SK-N-SH (cell line): ENCODE data around the gene CYP20A1. TPM values are rescaled to one million over a fixed set of nuclear protein-coding genes. Genes with fewer than 3 reads are reported as not detected.
A peak's percentile ranks its signal among the peaks of the same experiment; 100 is the strongest.

ENCODE experiments used
- CTCF ChIA-PET: fragments of 300-600, 350-600 bp; formaldehyde crosslinking; extraction: SDS; loops from one replicate; lab custom pipeline; 2021; lab: Yijun Ruan, JAX
- POLR2A ChIA-PET: fragments of 350-600 bp; sonication (Branson Sonifier 250); formaldehyde crosslinking; extraction: SDS; loops from one replicate; lab custom pipeline; 2020; ENCODE audit warnings: antibody characterized with exemption, inconsistent platforms; lab: Yijun Ruan, JAX
- DNase-seq: peaks from one replicate; pipeline ENCODE4 v3.0.0; 2012
- H2AFZ ChIP-seq: fragments of 200-600 bp; sonication (generic); 2 replicates; pipeline ENCODE4 v1.8.1; 2016; ENCODE audit warnings: antibody characterized with exemption, mild to moderate bottlenecking, low read depth
- H3F3A ChIP-seq: fragments of 200-600 bp; sonication (generic); replicated peaks from 2 replicates; pipeline ENCODE3; 2016; ENCODE audit warnings: antibody characterized with exemption, mild to moderate bottlenecking; ENCODE audit not compliant: insufficient read depth
- H3K27ac ChIP-seq, 2 experiments: fragments of 200-500 bp in 1 of 2; fragments of 200-600 bp in 1 of 2; sonication (Bioruptor generic) in 1 of 2; sonication (generic), shearing (Covaris generic) in 1 of 2; 2 replicates each; pipeline versions ENCODE4 v1.5.1 to v1.6.1; 2014 to 2016; ENCODE audit warnings: low read depth in 2 of 2, inconsistent platforms in 1 of 2, low read length in 1 of 2, mild to moderate bottlenecking in 1 of 2, mixed read lengths in 1 of 2
- H3K27me3 ChIP-seq: fragments of 200-600 bp; sonication (generic), shearing (Covaris generic); 2 replicates; pipeline ENCODE4 v1.6.1; 2016; ENCODE audit warnings: mixed run types; ENCODE audit not compliant: insufficient read depth
- H3K36me3 ChIP-seq, 2 experiments: fragments of 200-500 bp in 1 of 2; fragments of 200-600 bp in 1 of 2; sonication (Bioruptor generic) in 1 of 2; sonication (generic) in 1 of 2; replicated peaks in 1 of 2; 2 replicates each; pipeline versions ENCODE3 to v1.5.1; 2014 to 2016; ENCODE audit warnings: low read length in 1 of 2, mild to moderate bottlenecking in 1 of 2; ENCODE audit not compliant: insufficient read depth in 2 of 2, control insufficient read depth in 1 of 2
- H3K4me1 ChIP-seq, 2 experiments: fragments of 200-500 bp in 1 of 2; fragments of 200-600 bp in 1 of 2; sonication (Bioruptor generic) in 1 of 2; sonication (generic), shearing (Covaris generic) in 1 of 2; 2 replicates each; pipeline versions ENCODE4 v1.5.1 to v1.6.1; 2014 to 2016; ENCODE audit warnings: low read depth in 1 of 2, low read length in 1 of 2, mixed run types in 1 of 2; ENCODE audit not compliant: insufficient read depth in 2 of 2, control insufficient read depth in 1 of 2
- H3K4me2 ChIP-seq: fragments of 200-600 bp; sonication (generic), shearing (Covaris generic); 2 replicates; pipeline ENCODE4 v1.6.1; 2017; ENCODE audit warnings: mixed run types
- H3K4me3 ChIP-seq, 2 experiments: fragments of 200-500 bp in 1 of 2; fragments of 200-600 bp in 1 of 2; sonication (Bioruptor generic) in 1 of 2; sonication (generic), shearing (Covaris generic) in 1 of 2; 2 replicates each; pipeline versions ENCODE4 v1.5.1 to v1.8.1; 2014 to 2016; ENCODE audit warnings: low read depth in 2 of 2, inconsistent platforms in 1 of 2, low read length in 1 of 2, mild to moderate bottlenecking in 1 of 2, mixed read lengths in 1 of 2, moderate library complexity in 1 of 2
- H3K79me2 ChIP-seq: fragments of 200-600 bp; sonication (generic); 2 replicates; pipeline ENCODE4 v1.8.1; 2017; ENCODE audit warnings: mild to moderate bottlenecking; ENCODE audit not compliant: insufficient read depth
- H3K9ac ChIP-seq: fragments of 200-600 bp; sonication (generic); 2 replicates; pipeline ENCODE4 v1.6.1; 2017; ENCODE audit warnings: mixed run types
- H3K9me2 ChIP-seq: fragments of 200-600 bp; sonication (generic); 2 replicates; pipeline ENCODE4 v1.6.1; 2017; ENCODE audit warnings: mixed run types
- H3K9me3 ChIP-seq: fragments of 200-600 bp; sonication (generic); 2 replicates; pipeline ENCODE4 v1.6.1; 2017; ENCODE audit warnings: mixed run types, mild to moderate bottlenecking, moderate library complexity
- H4K20me1 ChIP-seq: fragments of 200-600 bp; sonication (generic); 2 replicates; pipeline ENCODE4 v1.6.1; 2017; ENCODE audit warnings: mild to moderate bottlenecking, mixed run types; ENCODE audit not compliant: insufficient read depth
- EP300 ChIP-seq, 2 experiments: IDR thresholded peaks; 2 replicates each; pipeline versions ENCODE4 v1.4.0 to v1.6.1; 2012; ENCODE audit warnings: borderline replicate concordance in 1 of 2, low read depth in 1 of 2, low read length in 1 of 2
- FOXM1 ChIP-seq: IDR thresholded peaks from 2 replicates; pipeline ENCODE4 v1.4.0; 2012; ENCODE audit warnings: low read depth, mild to moderate bottlenecking
- MXI1 ChIP-seq: IDR thresholded peaks from 2 replicates; pipeline ENCODE4 v1.6.1; 2012; ENCODE audit warnings: mild to moderate bottlenecking, low read depth, low read length, improper control_type of control experiment
- NRF1 ChIP-seq: IDR thresholded peaks from 2 replicates; pipeline ENCODE4 v1.6.1; 2012; ENCODE audit warnings: low read depth, mild to moderate bottlenecking, low read length
- SIN3A ChIP-seq: IDR thresholded peaks from 2 replicates; pipeline ENCODE4 v1.6.1; 2012; ENCODE audit warnings: low read depth, mild to moderate bottlenecking, low read length, moderate library complexity, borderline replicate concordance
- SMC3 ChIP-seq: IDR thresholded peaks from 2 replicates; pipeline ENCODE4 v1.6.1; 2012; ENCODE audit warnings: low read depth, low read length, improper control_type of control experiment
- TAF1 ChIP-seq: IDR thresholded peaks from 2 replicates; pipeline ENCODE4 v1.6.1; 2012; ENCODE audit warnings: low read depth, mild to moderate bottlenecking, low read length, moderate library complexity, borderline replicate concordance
- TEAD4 ChIP-seq: IDR thresholded peaks from 2 replicates; pipeline ENCODE4 v1.4.0; 2012; ENCODE audit warnings: mild to moderate bottlenecking, borderline replicate concordance; ENCODE audit not compliant: insufficient read depth
- YY1 ChIP-seq: IDR thresholded peaks from 2 replicates; pipeline ENCODE4 v1.4.0; 2012; ENCODE audit warnings: low read depth, mild to moderate bottlenecking
- WGBS: methylation state at CpG from one replicate; pipeline ENCODE4 v1.1.6; 2017; ENCODE audit warnings: low lambda C conversion rate; 5-methylcytosine and 5-hydroxymethylcytosine counted together
- polyA plus RNA-seq, 3 experiments: library from polyadenylated mRNA; depleted of rRNA; stranded (reverse); fragments of >200 nt; gene quantifications; 2 replicates each; pipeline ENCODE4 v1.2.3, GENCODE V29; 2012
- TF ChIP-seq, protein P1 (sequence below): fragments of 150-350 bp; IDR thresholded peaks from 2 replicates; pipeline ENCODE4 v1.6.1; 2016; ENCODE audit warnings: mild to moderate bottlenecking, low read depth, low read length
- TF ChIP-seq, protein P2 (sequence below): IDR thresholded peaks from 2 replicates; pipeline ENCODE4 v1.4.0; 2012; ENCODE audit warnings: low read depth, borderline replicate concordance

CYP20A1 gene
- polyA plus RNA-seq, 1 of the 3 experiments (the other 2 are of a cell fraction) = 10.6 TPM

DNA sequence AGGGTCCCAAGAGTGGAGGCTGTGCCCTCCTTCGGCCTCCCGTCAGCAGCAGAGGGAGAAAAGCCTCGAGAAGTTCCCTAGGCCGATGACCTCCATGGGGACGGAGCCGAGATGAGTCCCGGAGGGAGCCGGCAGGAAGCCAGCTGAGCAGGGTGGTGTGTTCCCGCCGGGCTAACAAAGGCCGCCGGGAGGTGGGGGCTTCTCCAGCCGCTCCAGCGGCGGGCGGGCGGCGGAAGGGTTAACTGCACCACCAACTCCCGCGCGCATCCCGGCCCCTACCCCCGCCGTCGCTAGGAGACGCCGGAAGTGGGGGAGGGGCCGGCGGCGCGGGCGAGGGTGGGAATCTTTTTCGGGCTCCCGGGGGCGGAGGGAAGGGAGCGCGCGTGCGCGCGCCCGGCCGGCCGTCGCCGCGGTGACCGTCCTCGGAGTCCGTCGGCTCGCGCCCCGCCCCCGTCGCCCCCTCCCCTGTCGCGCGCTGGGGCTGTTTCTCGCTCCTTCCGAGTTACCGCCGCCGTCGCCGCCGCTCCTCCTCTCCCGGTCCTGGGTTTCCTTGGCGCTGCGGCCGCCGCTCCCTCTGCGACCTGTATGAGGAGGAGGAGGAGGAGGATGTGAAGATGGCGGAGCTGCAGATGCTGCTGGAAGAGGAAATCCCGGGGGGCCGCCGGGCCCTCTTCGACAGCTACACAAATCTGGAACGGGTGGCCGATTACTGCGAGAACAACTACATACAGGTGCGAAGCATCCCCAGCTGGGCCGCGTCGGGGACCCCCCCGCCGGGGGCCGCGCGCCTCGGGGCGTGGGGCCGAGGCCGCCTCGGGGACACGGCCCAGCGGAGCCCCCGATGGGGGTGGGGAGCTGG, 89.3 kb downstream of the CYP20A1 start, which contains the start of gene ABI2 (continued):
- TF ChIP-seq YY1 (peak; percentile 69), FOXM1 (0 out of 2 replicates have a peak, but pooled peaks have one; percentile 44), EP300 (IDR thresholded peaks at IDR 0.05; ENCODE audit: borderline replicate concordance in 1 of 2, low read depth in 1 of 2, low read length in 1 of 2) (peak in 1 of 2 experiments; percentile 57; a peak in 1 of 4 replicates), SMC3 (0 out of 2 replicates have a peak, but pooled peaks have one; percentile 5), NRF1 (peak; percentile 69), TEAD4 (no peak), TAF1 (peak; percentile 28; the same call in 1 of the 2 replicates)
- TF ChIP-seq, protein P1, sequence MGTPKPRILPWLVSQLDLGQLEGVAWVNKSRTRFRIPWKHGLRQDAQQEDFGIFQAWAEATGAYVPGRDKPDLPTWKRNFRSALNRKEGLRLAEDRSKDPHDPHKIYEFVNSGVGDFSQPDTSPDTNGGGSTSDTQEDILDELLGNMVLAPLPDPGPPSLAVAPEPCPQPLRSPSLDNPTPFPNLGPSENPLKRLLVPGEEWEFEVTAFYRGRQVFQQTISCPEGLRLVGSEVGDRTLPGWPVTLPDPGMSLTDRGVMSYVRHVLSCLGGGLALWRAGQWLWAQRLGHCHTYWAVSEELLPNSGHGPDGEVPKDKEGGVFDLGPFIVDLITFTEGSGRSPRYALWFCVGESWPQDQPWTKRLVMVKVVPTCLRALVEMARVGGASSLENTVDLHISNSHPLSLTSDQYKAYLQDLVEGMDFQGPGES = no peak
- TF ChIP-seq, protein P2, sequence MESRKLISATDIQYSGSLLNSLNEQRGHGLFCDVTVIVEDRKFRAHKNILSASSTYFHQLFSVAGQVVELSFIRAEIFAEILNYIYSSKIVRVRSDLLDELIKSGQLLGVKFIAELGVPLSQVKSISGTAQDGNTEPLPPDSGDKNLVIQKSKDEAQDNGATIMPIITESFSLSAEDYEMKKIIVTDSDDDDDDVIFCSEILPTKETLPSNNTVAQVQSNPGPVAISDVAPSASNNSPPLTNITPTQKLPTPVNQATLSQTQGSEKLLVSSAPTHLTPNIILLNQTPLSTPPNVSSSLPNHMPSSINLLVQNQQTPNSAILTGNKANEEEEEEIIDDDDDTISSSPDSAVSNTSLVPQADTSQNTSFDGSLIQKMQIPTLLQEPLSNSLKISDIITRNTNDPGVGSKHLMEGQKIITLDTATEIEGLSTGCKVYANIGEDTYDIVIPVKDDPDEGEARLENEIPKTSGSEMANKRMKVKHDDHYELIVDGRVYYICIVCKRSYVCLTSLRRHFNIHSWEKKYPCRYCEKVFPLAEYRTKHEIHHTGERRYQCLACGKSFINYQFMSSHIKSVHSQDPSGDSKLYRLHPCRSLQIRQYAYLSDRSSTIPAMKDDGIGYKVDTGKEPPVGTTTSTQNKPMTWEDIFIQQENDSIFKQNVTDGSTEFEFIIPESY = no peak; the same call in 1 of the 2 replicates

DNA sequence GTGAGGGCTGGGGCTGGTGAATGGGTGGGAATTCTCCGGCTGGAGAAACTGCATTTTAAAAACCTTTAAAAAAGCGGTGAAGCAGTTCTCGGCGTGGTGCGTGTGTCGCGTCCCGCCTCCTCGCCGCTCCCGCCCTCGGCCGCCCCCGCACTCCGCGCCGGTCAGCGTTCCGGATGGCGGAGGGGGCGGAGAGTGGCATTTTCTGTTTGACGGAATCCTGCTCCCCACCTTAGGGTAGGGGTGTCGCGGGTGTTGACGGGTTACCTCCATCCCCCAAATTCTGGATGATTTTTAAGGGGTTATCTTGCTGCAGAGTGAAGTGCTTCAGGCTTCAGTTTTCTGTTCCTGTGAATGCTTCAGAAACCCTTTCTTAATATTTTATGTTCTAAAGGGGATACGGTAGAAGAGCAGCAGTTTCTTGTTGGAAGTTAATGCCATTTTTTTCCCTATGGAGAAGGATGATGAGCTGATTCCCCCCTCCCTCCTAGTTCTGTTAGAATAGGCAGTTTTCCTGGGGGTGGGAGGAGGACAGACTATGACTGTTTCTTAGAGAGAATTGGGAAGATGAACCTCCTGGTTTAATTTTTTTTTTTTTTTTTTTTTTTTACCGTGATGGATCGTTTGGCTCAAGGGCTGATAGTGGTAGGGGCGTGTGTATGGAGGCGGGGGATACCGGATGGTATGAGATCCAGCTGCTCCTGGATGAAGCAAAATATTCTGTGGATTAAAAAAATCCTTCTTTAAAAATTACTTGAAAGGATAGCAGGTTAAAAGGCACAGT, 90.1 kb downstream of the CYP20A1 start:
- CTCF ChIA-PET = interaction anchor here (1.0 to 1.5 kb wide), 2 partner anchors 90 to 125 kb away, joined by 3 read pairs; partner anchors contain the start of gene CYP20A1
- Histone ChIP-seq H3K9me3 (no peaks in the 10 kb centered on the region), H3K79me2 (peaks cover 57% of the 10 kb centered on the region), H4K20me1 (peaks cover 41% of the 10 kb centered on the region), H3K9me2 (no peaks in the 10 kb centered on the region), H3K4me2 (peak overlapping the region; percentile 86), H3K9ac (peak overlapping the region; percentile 97), H3K27me3 (no peaks in the 10 kb centered on the region), H3K4me3 (peak overlapping the region; percentile 85 to 90), H3K4me1 (peaks cover 0 to 6% of the 10 kb centered on the region in 2 experiments; a peak in 3 of 4 replicates), H3K36me3 (peaks cover 0 to 3% of the 10 kb centered on the region in 2 experiments), H3F3A (peaks cover 35% of the 10 kb centered on the region), H3K27ac (peak overlapping the region; percentile 96 to 97), H2AFZ (peak overlapping the region; percentile 69; the same call in 1 of the 2 replicates)
- POLR2A ChIA-PET = interaction anchor here (0.6 to 2.1 kb wide), 3 partner anchors 9 to 137 kb away, joined by 3 to 5 read pairs (median 3); partner anchors contain the start of gene CYP20A1
- peak; percentile 73 for DNase-seq
- WGBS = under 1% methylated on average over 20 of the region's 31 CpGs
- peak; percentile 81; the same call in 1 of the 2 replicates for TF ChIP-seq SIN3A
- TF ChIP-seq, protein P2 = no peak
- peak; percentile 6; the same call in 1 of the 2 replicates for TF ChIP-seq MXI1
